Liver (tissue), 9 donors: ENCODE results near the gene FRYL. TPM values are rescaled to one million over a fixed set of nuclear protein-coding genes. Genes with fewer than 3 reads are reported as not detected.
"Not testable (repeated sequence)": the region's sequence is repeated elsewhere in the genome, so short reads cannot be mapped to it uniquely, and the experiment has no call there.

Source experiments
- DNase-seq: peaks from one replicate; pipeline ENCODE4 v3.0.0-alpha.2; 2017; ENCODE audit warnings: low spot score
- H3K27ac ChIP-seq, 2 donors: one replicate each; pipeline ENCODE4 v1.7.0; 2013; ENCODE audit warnings: inconsistent platforms in 2 of 2, low read length in 2 of 2, control low read depth in 1 of 2, low read depth in 1 of 2, mild to moderate bottlenecking in 1 of 2
- H3K27me3 ChIP-seq, 4 donors: one replicate each; pipeline versions ENCODE4 v1.6.1 to v1.7.0; 2013; ENCODE audit warnings: low read length in 3 of 4, inconsistent platforms in 1 of 4, mild to moderate bottlenecking in 1 of 4, moderate library complexity in 1 of 4; ENCODE audit not compliant: control insufficient read depth in 4 of 4, insufficient read depth in 4 of 4
- H3K36me3 ChIP-seq, 4 donors: one replicate each; pipeline versions ENCODE4 v1.6.1 to v1.7.0; 2013; ENCODE audit warnings: low read length in 3 of 4, mild to moderate bottlenecking in 3 of 4, low read depth in 1 of 4, moderate library complexity in 1 of 4; ENCODE audit not compliant: control insufficient read depth in 4 of 4, insufficient read depth in 3 of 4
- H3K4me1 ChIP-seq, 4 donors: one replicate each; pipeline versions ENCODE4 v1.6.1 to v1.7.0; 2013; ENCODE audit warnings: low read length in 3 of 4, mild to moderate bottlenecking in 3 of 4, moderate library complexity in 1 of 4; ENCODE audit not compliant: control insufficient read depth in 4 of 4, insufficient read depth in 4 of 4
- H3K4me3 ChIP-seq, 3 donors: one replicate each; pipeline versions ENCODE4 v1.6.1 to v1.7.0; 2013; ENCODE audit warnings: low read length in 3 of 3, control low read depth in 1 of 3, low read depth in 1 of 3, mild to moderate bottlenecking in 1 of 3
- H3K9ac ChIP-seq, 2 donors: one replicate each; pipeline ENCODE4 v1.7.0; 2013; ENCODE audit warnings: low read length in 2 of 2, mild to moderate bottlenecking in 2 of 2, moderate library complexity in 2 of 2, control low read depth in 1 of 2, low read depth in 1 of 2
- H3K9me3 ChIP-seq, 4 donors: one replicate each; pipeline versions ENCODE4 v1.6.1 to v1.7.0; 2013; ENCODE audit warnings: low read length in 3 of 4; ENCODE audit not compliant: control insufficient read depth in 4 of 4
- CTCF ChIP-seq: fragments of 150-350 bp; IDR thresholded peaks from 2 replicates; pipeline ENCODE4 v1.5.1; 2017; ENCODE audit warnings: improper control_type of control experiment, low read depth, low read length; ENCODE audit not compliant: missing input control
- EGR1 ChIP-seq, 2 donors: IDR thresholded peaks; 2 replicates each; pipeline ENCODE4 v1.6.1; 2016 to 2018; ENCODE audit warnings: antibody characterized with exemption in 2 of 2, low read depth in 2 of 2
- FOXA1 ChIP-seq: IDR thresholded peaks from 2 replicates; pipeline ENCODE4 v1.6.1; 2016; ENCODE audit warnings: antibody characterized with exemption
- FOXA2 ChIP-seq: IDR thresholded peaks from 2 replicates; pipeline ENCODE4 v1.6.1; 2016; ENCODE audit warnings: antibody characterized with exemption
- GABPA ChIP-seq, 2 donors: IDR thresholded peaks in 1 of 2; conservative IDR thresholded peaks in 1 of 2; 2 replicates each; pipeline ENCODE4 v1.6.1; 2016; ENCODE audit warnings: antibody characterized with exemption in 2 of 2, mild to moderate bottlenecking in 1 of 2, moderate library complexity in 1 of 2
- HNF4A ChIP-seq, 2 donors: conservative IDR thresholded peaks; 2 replicates each; pipeline ENCODE4 v1.6.1; 2016; ENCODE audit warnings: antibody characterized with exemption in 2 of 2, mild to moderate bottlenecking in 2 of 2
- HNF4G ChIP-seq: IDR thresholded peaks from 2 replicates; pipeline ENCODE4 v1.6.1; 2016; ENCODE audit warnings: antibody characterized with exemption
- JUND ChIP-seq, 2 donors: IDR thresholded peaks; 2 replicates each; pipeline ENCODE4 v1.6.1; 2016; ENCODE audit warnings: antibody characterized with exemption in 2 of 2
- NR2F2 ChIP-seq: IDR thresholded peaks from 2 replicates; pipeline ENCODE4 v1.6.1; 2016; ENCODE audit warnings: antibody characterized with exemption
- RAD21 ChIP-seq, 2 donors: IDR thresholded peaks; 2 replicates each; pipeline ENCODE4 v1.6.1; 2016; ENCODE audit warnings: antibody characterized with exemption in 2 of 2, mild to moderate bottlenecking in 2 of 2
- RXRA ChIP-seq, 2 donors: IDR thresholded peaks; 2 replicates each; pipeline ENCODE4 v1.6.1; 2017 to 2018; ENCODE audit warnings: antibody characterized with exemption in 2 of 2, mild to moderate bottlenecking in 1 of 2
- SP1 ChIP-seq: IDR thresholded peaks from 2 replicates; pipeline ENCODE4 v1.6.1; 2018; ENCODE audit warnings: antibody characterized with exemption, mild to moderate bottlenecking
- TAF1 ChIP-seq: conservative IDR thresholded peaks from 2 replicates; pipeline ENCODE4 v1.6.1; 2016; ENCODE audit warnings: antibody characterized with exemption, mild to moderate bottlenecking
- YY1 ChIP-seq: IDR thresholded peaks from 2 replicates; pipeline ENCODE4 v1.6.1; 2016; ENCODE audit warnings: antibody characterized with exemption, mild to moderate bottlenecking
- WGBS: extraction: QIAGEN DNeasy Blood & Tissue Kit; methylation state at CpG from one replicate; pipeline ENCODE4 v1.1.7; 2013; 5-methylcytosine and 5-hydroxymethylcytosine counted together
- polyA plus RNA-seq, 2 donors: library from polyadenylated mRNA; stranded (reverse) in 1 of 2; unstranded in 1 of 2; fragments of 200-250 nt in 1 of 2; fragments of >200 nt in 1 of 2; fragmentation: Nextera tagmentation in 1 of 2; extraction: Ambion mirVana in 1 of 2; gene quantifications; one replicate each; pipeline versions ENCODE4 v1.2.1 to v1.2.3, GENCODE V29; 2013 to 2015
- total RNA-seq, 2 donors: library from RNA; depleted of rRNA; stranded (reverse); fragments of >200 nt; gene quantifications; one replicate each; pipeline ENCODE4 v1.2.3, GENCODE V29; 2014
- TF ChIP-seq, protein P1 (sequence below): IDR thresholded peaks from 2 replicates; pipeline ENCODE4 v1.6.1; 2016; ENCODE audit warnings: antibody characterized with exemption, mild to moderate bottlenecking
- TF ChIP-seq, protein P2 (sequence below): IDR thresholded peaks from 2 replicates; pipeline ENCODE4 v1.6.1; 2016; ENCODE audit warnings: antibody characterized with exemption
- TF ChIP-seq, protein P3 (sequence below): IDR thresholded peaks from 2 replicates; pipeline ENCODE4 v1.6.1; 2016; ENCODE audit warnings: antibody characterized with exemption
- TF ChIP-seq, protein P4 (sequence below): IDR thresholded peaks from 2 replicates; pipeline ENCODE4 v1.6.1; 2016; ENCODE audit warnings: antibody characterized with exemption
- donor health status: healthy.
- donor health status: healthy.
- donor health status: healthy.
- donor health status: healthy.
- donor health status: healthy.

The FRYL gene
- total and polyA plus RNA-seq, 4 donors: 5.3 to 79.0 (median 27.2) TPM

DNA sequence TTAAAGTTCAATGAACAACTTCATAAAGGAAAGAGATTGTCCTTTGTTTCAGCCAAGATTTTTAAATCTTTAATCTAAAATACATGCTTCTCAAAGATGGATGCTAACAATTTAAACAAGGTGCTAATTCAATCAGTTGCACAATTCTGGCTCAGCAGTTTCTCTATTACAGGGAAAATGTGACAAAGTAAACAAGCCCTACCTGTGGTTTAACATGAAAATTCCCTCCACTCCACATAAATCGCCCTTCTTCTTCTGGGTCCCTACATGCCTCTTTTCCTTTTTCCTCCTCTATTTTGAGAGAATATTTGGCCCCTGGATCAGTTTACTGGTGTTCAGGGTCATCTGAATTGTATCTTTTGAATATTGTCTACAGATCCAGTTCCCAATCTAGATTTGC, 80.6 kb downstream of the FRYL start:
- Histone ChIP-seq H3K4me3 (no peak overlapping the region), H3K4me1 (peaks cover 1 to 17% (median 8%) of the 10 kb centered on the region in 4 donors), H3K9me3 (no peaks in the 10 kb centered on the region), H3K9ac (no peak overlapping the region), H3K27ac (no peak overlapping the region), H3K36me3 (no peaks in the 10 kb centered on the region), H3K27me3 (no peaks in the 10 kb centered on the region)
- 48% methylated on average over 1 of the region's 1 CpG for WGBS
- no peak for TF ChIP-seq HNF4A (conservative IDR thresholded peaks at IDR 0.05)
- peak; percentile 87 for TF ChIP-seq FOXA2
- peak; percentile 79 for TF ChIP-seq FOXA1
- no peak for DNase-seq

GRCh38 chr4:48698029-48698971, 81.8 kb downstream of the FRYL start:
- Histone ChIP-seq H3K4me1 (peaks cover 3 to 17% (median 8%) of the 10 kb centered on the region in 4 donors), H3K36me3 (no peaks in the 10 kb centered on the region), H3K27me3 (no peaks in the 10 kb centered on the region), H3K9me3 (no peaks in the 10 kb centered on the region), H3K27ac (peak overlapping the region; percentile 31 to 55), H3K4me3 (no peak overlapping the region), H3K9ac (no peak overlapping the region)
- WGBS: 39% methylated on average over 5 of the region's 5 CpGs
- DNase-seq: peak; percentile 63
- TF ChIP-seq SP1 (peak; percentile 29), NR2F2 (no peak), JUND (IDR thresholded peaks at IDR 0.05) (peak in 1 of 2 donors; percentile 49), CTCF (no peak), HNF4G (no peak), GABPA (IDR thresholded peaks at IDR 0.05 in 1 of 2, conservative IDR thresholded peaks at IDR 0.05 in 1 of 2) (peak in 1 of 2 donors; percentile 23), FOXA2 (peak; percentile 44), FOXA1 (no peak), EGR1 (IDR thresholded peaks at IDR 0.05; ENCODE audit: low read depth in 2 of 2) (peak in 1 of 2 donors; percentile 18), YY1 (peak; percentile 51), RAD21 (IDR thresholded peaks at IDR 0.05) (peak in 1 of 2 donors; percentile 53), HNF4A (conservative IDR thresholded peaks at IDR 0.05) (peak; percentile 21 to 49), TAF1 (no peak), RXRA (IDR thresholded peaks at IDR 0.05) (peak in 1 of 2 donors; percentile 26)
- TF ChIP-seq, protein P1, sequence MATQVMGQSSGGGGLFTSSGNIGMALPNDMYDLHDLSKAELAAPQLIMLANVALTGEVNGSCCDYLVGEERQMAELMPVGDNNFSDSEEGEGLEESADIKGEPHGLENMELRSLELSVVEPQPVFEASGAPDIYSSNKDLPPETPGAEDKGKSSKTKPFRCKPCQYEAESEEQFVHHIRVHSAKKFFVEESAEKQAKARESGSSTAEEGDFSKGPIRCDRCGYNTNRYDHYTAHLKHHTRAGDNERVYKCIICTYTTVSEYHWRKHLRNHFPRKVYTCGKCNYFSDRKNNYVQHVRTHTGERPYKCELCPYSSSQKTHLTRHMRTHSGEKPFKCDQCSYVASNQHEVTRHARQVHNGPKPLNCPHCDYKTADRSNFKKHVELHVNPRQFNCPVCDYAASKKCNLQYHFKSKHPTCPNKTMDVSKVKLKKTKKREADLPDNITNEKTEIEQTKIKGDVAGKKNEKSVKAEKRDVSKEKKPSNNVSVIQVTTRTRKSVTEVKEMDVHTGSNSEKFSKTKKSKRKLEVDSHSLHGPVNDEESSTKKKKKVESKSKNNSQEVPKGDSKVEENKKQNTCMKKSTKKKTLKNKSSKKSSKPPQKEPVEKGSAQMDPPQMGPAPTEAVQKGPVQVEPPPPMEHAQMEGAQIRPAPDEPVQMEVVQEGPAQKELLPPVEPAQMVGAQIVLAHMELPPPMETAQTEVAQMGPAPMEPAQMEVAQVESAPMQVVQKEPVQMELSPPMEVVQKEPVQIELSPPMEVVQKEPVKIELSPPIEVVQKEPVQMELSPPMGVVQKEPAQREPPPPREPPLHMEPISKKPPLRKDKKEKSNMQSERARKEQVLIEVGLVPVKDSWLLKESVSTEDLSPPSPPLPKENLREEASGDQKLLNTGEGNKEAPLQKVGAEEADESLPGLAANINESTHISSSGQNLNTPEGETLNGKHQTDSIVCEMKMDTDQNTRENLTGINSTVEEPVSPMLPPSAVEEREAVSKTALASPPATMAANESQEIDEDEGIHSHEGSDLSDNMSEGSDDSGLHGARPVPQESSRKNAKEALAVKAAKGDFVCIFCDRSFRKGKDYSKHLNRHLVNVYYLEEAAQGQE: no peak
- TF ChIP-seq, protein P2, sequence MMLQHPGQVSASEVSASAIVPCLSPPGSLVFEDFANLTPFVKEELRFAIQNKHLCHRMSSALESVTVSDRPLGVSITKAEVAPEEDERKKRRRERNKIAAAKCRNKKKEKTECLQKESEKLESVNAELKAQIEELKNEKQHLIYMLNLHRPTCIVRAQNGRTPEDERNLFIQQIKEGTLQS: no peak
- TF ChIP-seq, protein P3, sequence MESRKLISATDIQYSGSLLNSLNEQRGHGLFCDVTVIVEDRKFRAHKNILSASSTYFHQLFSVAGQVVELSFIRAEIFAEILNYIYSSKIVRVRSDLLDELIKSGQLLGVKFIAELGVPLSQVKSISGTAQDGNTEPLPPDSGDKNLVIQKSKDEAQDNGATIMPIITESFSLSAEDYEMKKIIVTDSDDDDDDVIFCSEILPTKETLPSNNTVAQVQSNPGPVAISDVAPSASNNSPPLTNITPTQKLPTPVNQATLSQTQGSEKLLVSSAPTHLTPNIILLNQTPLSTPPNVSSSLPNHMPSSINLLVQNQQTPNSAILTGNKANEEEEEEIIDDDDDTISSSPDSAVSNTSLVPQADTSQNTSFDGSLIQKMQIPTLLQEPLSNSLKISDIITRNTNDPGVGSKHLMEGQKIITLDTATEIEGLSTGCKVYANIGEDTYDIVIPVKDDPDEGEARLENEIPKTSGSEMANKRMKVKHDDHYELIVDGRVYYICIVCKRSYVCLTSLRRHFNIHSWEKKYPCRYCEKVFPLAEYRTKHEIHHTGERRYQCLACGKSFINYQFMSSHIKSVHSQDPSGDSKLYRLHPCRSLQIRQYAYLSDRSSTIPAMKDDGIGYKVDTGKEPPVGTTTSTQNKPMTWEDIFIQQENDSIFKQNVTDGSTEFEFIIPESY: no peak
- TF ChIP-seq, protein P4, sequence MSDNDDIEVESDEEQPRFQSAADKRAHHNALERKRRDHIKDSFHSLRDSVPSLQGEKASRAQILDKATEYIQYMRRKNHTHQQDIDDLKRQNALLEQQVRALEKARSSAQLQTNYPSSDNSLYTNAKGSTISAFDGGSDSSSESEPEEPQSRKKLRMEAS: no peak

DNA sequence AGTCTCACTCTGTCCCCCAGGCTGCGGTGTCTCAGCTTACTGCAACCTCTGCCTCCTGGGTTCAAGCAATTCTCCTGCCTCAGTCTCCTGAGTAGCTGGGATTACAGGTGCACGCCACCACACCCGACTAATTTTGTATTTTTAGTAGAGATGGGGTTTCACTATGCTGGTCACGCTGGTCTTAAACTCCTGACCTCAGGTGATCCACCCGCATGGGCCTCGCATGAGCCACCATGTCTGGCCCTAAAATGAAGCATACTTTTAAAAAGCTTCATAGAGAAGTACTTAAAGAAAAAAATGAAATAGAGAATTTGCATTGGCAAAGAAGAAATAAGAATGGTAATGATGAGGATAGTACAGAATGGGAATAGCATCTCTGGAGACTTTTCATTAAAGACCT, 82.6 kb downstream of the FRYL start:
- Histone ChIP-seq H3K27ac (peak overlapping the region in 1 of 2 donors; percentile 55), H3K4me1 (peaks cover 3 to 17% (median 8%) of the 10 kb centered on the region in 4 donors)
- H3K4me3 ChIP-seq, H3K27me3 ChIP-seq, H3K36me3 ChIP-seq, H3K9ac ChIP-seq, H3K9me3 ChIP-seq, DNase-seq: not testable (repeated sequence)
- 97% methylated on average over 6 of the region's 6 CpGs for WGBS
